Mononuclear cell (primary cell): ENCODE measurements around the gene AVEN. TPM values are rescaled to one million over a fixed set of nuclear protein-coding genes. Genes with fewer than 3 reads are reported as not detected.
"Not testable (repeated sequence)": the region's sequence is repeated elsewhere in the genome, so short reads cannot be mapped to it uniquely, and the experiment has no call there.

Experiments used
- H3K27me3 ChIP-seq: 2 replicates; pipeline ENCODE4 v1.6.0; 2011; ENCODE audit warnings: low read length, control low read depth; ENCODE audit not compliant: insufficient read depth
- H3K4me1 ChIP-seq: 2 replicates; pipeline ENCODE4 v1.5.1; 2011; ENCODE audit warnings: mild to moderate bottlenecking, low read length, control low read depth; ENCODE audit not compliant: insufficient read depth
- H3K4me3 ChIP-seq: 2 replicates; pipeline ENCODE4 v1.5.1; 2011; ENCODE audit warnings: mild to moderate bottlenecking, low read length, moderate library complexity
- H3K9me3 ChIP-seq: 2 replicates; pipeline ENCODE4 v1.5.1; 2011; ENCODE audit warnings: low read depth, mild to moderate bottlenecking, control low read depth, low read length
- total RNA-seq: library from RNA; depleted of rRNA; stranded (reverse); fragments of >200 nt; gene quantifications from one replicate; pipeline ENCODE4 v1.2.3, GENCODE V29; 2012

Gene AVEN
- total RNA-seq, 1 donor = 5.9 TPM

DNA sequence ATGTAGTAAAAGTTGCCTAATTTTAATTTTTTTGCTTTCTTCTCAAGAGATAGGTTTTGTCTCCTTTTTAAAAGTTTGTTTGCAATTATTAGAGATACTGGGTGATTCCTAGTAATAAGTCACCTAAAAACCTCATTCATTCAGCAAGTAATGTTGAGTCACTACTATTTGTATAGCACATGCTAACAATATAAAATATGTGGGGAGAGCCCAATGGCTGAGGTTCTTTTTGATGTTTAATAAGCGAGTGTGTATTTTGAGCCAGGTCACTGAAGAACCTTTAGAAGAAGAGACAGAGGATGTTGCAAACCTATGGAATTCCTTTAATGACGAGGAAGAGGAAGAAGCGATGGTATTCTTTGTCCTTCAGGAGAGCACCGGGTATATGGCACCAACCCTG lies 194.4 kb downstream of the AVEN start:
- Histone ChIP-seq H3K27me3 (no peaks in the 10 kb centered on the region), H3K4me1 (no peaks in the 10 kb centered on the region), H3K9me3 (no peaks in the 10 kb centered on the region), H3K4me3 (no peak overlapping the region)

DNA sequence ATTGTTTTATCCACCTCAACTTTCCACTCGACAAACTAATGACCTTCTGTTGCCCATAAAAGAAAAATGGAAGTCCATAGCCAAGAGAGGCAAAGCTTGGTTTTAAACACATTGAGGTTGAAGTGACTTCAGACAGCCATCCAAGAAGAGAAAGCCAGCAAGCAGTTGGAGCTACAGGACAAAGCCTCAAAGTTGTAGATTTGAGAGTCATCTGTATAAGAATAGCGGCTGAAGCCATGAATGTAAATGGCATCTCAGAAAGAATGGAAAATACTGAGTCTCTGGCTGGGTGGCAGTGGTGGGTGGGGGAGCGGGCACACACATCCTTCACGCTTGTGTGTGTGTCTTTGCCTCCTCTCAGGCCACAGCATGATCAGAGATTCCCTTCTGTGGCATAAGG lies 194.8 kb downstream of the AVEN start:
- Histone ChIP-seq H3K4me3 (no peak overlapping the region), H3K4me1 (no peaks in the 10 kb centered on the region), H3K9me3 (no peaks in the 10 kb centered on the region), H3K27me3 (no peaks in the 10 kb centered on the region)

DNA sequence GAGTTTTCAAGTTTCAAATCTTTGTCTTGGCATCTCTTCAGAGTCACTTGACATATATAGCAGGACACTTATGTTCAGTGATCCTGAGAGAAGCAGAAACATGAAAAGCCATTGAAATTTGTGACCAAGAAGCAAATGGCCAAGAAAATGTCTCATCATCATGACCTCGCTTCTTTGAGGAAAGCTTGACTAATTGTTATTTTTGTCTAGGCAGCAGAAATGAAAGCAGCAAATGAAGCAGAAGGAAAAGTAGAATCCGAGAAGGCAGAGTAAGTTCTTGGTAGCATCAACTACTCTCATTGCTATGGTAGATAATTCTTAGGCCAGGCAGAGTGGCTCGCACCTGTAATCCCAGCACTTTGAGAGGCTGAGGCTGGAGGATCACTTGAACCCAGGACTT lies 198.4 kb downstream of the AVEN start:
- Histone ChIP-seq H3K4me1 (no peaks in the 10 kb centered on the region), H3K4me3 (no peak overlapping the region), H3K27me3 (no peaks in the 10 kb centered on the region), H3K9me3 (no peaks in the 10 kb centered on the region)

DNA sequence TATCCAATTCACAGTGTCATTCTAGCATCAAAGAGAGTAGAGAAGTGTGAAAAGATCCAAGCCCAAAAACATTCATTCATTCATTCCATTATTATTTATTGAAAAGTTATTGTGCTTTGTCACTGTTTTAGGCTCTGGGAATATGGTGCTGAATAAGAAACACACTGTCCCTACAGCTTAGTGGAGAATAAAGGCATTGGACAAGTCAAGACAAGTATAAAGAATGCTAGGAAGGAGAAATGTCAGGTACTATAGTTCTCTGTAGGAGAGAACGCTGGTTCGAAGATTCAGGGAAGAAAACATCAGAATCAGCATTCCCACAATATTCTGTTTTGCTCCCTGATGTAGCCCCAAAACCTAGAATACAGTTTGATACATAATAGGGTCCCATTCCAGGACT lies 199.5 kb downstream of the AVEN start:
- Histone ChIP-seq H3K9me3 (no peaks in the 10 kb centered on the region), H3K27me3 (no peaks in the 10 kb centered on the region), H3K4me1 (no peaks in the 10 kb centered on the region), H3K4me3 (no peak overlapping the region)

DNA sequence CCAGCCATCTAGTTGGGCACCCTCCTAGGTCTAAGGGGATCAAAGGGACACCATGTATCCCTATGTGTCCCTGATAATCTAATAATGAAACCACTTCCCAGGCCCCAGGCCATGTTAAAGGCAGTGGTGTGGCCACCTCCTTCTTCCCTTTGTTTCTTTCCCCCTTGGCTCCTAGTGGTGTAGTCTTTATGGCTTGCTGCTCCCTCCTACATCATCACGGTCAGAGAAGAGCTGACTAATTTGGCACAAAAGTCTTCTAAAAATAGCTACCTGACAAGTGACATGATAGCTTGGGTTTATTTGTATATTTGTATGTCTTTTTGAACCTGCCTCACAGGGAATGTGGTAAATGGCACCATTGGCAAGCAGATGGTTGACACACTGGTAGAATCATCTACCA lies 201.7 kb downstream of the AVEN start:
- H3K27me3 ChIP-seq = no peaks in the 10 kb centered on the region
- H3K4me1 ChIP-seq = no peaks in the 10 kb centered on the region

DNA sequence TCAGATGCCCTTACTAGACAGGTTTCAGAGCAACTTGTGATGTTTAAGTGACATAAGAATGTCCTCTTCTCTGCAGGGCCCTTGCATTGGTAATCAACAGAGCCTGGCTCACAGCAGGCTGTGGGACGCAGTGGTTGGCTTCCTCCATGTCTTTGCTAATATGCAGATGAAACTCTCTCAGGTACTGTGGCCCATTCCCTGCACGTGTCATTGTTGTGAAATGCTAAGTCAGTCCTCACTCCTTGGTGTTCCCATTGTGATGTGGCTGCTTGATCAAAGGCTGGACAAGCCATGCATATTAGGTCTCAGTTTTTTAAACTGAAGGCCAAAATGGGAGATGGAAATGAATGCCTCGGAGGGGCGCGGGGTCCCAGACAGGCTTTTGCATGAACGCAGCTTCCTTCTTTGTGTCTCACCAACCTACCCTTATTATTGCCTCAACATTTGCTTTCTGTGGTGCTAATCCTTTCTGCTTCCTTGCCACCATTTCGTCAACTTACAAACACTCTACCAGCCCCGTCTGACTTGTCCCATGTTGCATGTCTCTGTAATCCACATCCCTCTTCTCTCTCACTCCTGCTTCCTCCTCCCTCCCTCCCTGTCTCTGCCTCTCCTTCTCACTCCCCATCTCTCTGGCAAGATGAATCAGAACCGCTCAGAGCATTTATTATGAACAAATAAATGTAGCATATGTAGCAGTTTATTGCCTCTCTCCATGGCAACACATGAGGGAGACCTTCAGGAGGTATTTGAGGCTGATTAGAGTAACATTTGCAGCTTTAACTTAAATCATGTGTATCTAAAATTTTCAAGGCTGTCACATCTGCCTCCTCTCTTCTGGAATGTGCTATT lies 203.9 kb downstream of the AVEN start:
- H3K4me3 ChIP-seq = no peak overlapping the region
- no peaks in the 10 kb centered on the region for H3K4me1 ChIP-seq
- H3K27me3 ChIP-seq = no peaks in the 10 kb centered on the region
- H3K9me3 ChIP-seq = no peaks in the 10 kb centered on the region

More for the DNA sequence above, 201.7 kb downstream of the AVEN start:
- no peaks in the 10 kb centered on the region for H3K9me3 ChIP-seq
- H3K4me3 ChIP-seq = no peak overlapping the region

DNA sequence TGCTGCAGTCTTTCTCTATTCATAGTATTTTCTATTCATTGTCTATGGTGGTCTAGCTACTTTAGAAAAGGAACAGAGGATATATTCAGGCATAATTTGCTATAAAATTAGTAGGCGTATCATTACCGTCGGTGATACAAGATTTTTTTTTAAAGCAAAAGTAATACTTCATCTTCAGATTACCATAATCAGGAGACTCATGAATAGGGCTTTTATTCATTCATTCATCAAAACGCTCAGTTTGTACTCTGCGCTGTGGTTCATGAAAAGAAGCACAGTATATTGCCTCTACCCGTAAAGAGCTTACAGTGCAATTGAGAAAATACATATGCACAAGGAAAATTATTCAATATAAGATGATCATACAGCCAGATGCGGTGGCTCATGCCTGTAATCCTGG lies 207.4 kb downstream of the AVEN start:
- H3K9me3 ChIP-seq = no peaks in the 10 kb centered on the region
- no peak overlapping the region for H3K4me3 ChIP-seq
- H3K4me1 ChIP-seq = no peaks in the 10 kb centered on the region
- no peaks in the 10 kb centered on the region for H3K27me3 ChIP-seq

DNA sequence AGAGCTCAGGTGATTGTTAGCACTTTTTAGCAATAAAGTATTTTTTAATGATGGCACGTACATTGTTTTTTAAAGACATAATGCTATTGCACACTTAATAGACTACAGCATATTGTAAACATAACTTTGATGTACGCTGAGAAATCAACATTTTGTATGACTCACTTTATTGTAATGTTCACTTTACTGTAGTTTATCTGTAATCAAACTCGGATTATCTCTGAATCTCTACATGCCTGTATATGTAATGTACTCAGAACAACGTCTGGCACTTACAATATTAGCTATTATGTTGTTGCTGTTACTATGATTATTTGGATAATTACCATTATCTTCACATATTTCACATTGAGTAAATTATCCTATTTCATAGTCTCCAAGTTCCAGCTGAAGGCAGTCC lies 208.7 kb downstream of the AVEN start:
- no peak overlapping the region for H3K4me3 ChIP-seq

DNA sequence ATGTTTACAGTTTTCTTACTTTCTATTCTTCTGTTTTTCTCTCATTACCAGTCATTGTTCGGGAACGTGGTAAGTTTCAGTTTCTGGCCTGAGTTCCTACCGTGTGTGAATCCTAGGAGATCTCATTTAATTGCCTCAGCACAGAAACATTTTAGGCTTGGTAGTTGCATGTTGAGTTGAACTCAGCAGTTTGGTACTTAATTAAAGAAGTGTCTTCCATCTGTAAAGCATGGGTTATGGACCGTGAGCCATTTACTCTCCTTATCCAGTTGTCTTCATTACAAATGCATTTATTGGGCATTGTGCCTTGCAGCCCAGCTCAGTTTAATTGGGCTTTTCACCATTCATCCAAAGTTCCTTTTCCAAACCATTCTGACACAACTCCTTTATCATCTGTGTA lies 212.8 kb downstream of the AVEN start:
- no peak overlapping the region for H3K4me3 ChIP-seq
- H3K4me1 ChIP-seq = no peaks in the 10 kb centered on the region
- no peaks in the 10 kb centered on the region for H3K27me3 ChIP-seq
- no peaks in the 10 kb centered on the region for H3K9me3 ChIP-seq

More for the DNA sequence above, 208.7 kb downstream of the AVEN start:
- no peaks in the 10 kb centered on the region for H3K9me3 ChIP-seq
- H3K4me1 ChIP-seq = no peaks in the 10 kb centered on the region
- H3K27me3 ChIP-seq = no peaks in the 10 kb centered on the region

DNA sequence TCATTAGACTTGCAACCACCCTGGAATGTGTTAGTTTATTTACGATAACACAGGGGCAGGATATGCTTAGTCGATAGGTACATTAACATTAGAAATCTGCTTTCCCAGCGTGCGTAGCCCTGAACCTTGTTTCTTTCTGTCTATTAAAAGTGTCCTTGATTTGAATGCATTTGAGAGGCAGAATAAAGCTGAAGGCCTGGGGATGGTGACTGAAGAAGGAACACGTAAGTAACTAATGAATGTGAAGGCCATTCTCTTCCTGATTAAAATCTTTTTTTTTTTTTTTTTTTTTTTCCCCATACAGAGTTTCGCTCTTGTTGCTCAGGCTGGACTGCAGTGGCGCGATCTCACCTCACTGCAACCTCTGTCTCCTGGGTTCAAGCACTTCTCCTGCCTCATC lies 213.6 kb downstream of the AVEN start:
- Histone ChIP-seq H3K27me3 (no peaks in the 10 kb centered on the region), H3K4me3 (no peak overlapping the region), H3K4me1 (no peaks in the 10 kb centered on the region), H3K9me3 (no peaks in the 10 kb centered on the region)

DNA sequence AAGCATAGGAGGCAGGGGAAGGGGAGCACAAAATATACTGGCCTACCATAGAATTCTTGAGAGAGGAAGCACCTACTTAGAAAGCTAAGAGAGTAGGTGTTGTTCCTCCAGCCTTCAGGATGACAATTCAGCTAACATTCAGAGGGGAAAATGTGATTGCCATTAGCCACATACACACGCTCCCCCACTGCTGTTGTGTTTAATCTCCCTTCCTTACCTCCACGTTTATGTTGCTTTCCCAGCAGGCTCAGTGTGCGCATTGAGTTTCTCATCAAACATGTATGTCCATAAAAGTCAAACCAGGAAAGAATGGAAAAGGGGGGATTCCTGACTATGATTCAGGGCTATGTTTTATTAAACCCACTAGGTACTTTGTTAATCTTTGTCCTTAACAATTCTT lies 215.9 kb downstream of the AVEN start:
- Histone ChIP-seq H3K9me3 (no peaks in the 10 kb centered on the region), H3K4me1 (no peaks in the 10 kb centered on the region), H3K4me3 (no peak overlapping the region), H3K27me3 (no peaks in the 10 kb centered on the region)

DNA sequence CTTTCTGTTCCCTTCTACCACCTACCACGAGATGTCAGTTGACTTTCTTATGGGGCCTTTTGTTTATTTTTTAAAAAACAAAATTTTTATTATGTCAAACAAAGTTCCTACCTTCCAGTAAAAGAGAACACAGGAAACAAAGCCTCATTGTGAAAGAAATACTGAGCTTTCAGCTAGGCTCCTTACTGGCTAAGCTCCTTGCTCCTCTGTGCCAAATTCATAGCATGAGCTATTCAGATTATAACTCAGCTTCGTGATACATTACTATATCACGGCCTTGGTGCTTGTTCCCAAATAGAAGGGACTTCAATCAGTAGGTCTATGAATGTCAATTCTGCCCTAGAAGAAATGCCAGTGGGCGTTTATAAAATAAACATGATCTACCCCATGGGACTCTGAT lies 216.5 kb downstream of the AVEN start:
- H3K9me3 ChIP-seq = no peaks in the 10 kb centered on the region
- no peaks in the 10 kb centered on the region for H3K27me3 ChIP-seq
- H3K4me1 ChIP-seq = no peaks in the 10 kb centered on the region
- no peak overlapping the region for H3K4me3 ChIP-seq

DNA sequence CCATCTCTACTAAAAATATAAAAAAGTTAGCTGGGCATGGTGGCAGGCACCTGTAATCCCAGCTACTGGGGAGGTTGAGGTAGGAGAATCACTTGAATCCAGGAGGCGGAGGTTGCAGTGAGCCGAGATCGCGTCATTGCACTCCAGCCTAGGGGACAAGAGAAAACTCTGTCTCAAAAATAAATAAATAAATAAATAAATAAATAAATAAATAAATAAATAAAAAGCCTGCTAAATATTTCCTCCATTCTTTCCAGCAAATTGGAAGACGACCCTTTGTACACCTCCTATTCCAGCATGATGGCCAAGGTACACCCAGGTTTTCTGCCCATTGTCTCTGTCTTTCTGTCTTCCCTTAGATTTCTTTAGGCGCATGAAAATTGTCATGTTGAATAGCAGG lies 219.5 kb downstream of the AVEN start:
- H3K27me3 ChIP-seq, H3K4me3 ChIP-seq, H3K4me1 ChIP-seq, H3K9me3 ChIP-seq: not testable (repeated sequence)
